Osteocyte (in vitro differentiated cells): ENCODE results near the gene ACKR2. TPM values are rescaled to one million over a fixed set of nuclear protein-coding genes. Genes with fewer than 3 reads are reported as not detected.

Source experiments
- DNase-seq: peaks from one replicate; pipeline ENCODE4 v3.0.0; 2021; ENCODE audit warnings: mixed read lengths; ENCODE audit not compliant: unreplicated experiment; ENCODE audit errors: extremely low spot score
- H3K27ac Mint-ChIP-seq: one replicate; pipeline ENCODE4 v1.8.0; 2021; ENCODE audit warnings: mild to moderate bottlenecking, mixed read lengths; ENCODE audit not compliant: unreplicated experiment
- H3K27me3 Mint-ChIP-seq: one replicate; pipeline ENCODE4 v1.8.0; 2021; ENCODE audit warnings: mixed read lengths; ENCODE audit not compliant: unreplicated experiment
- H3K36me3 Mint-ChIP-seq: one replicate; pipeline ENCODE4 v1.8.0; 2021; ENCODE audit warnings: mixed read lengths; ENCODE audit not compliant: unreplicated experiment
- H3K4me1 Mint-ChIP-seq: one replicate; pipeline ENCODE4 v1.8.0; 2021; ENCODE audit warnings: mixed read lengths; ENCODE audit not compliant: unreplicated experiment
- H3K4me3 Mint-ChIP-seq: one replicate; pipeline ENCODE4 v1.8.0; 2021; ENCODE audit warnings: mild to moderate bottlenecking, moderate library complexity, mixed read lengths; ENCODE audit not compliant: unreplicated experiment
- H3K9me3 Mint-ChIP-seq: one replicate; pipeline ENCODE4 v1.8.0; 2021; ENCODE audit warnings: mixed read lengths; ENCODE audit not compliant: unreplicated experiment
- CTCF ChIP-seq: fragments of 200-600 bp; sonication (generic); IDR thresholded peaks from 2 replicates; pipeline ENCODE4 v1.5.0; 2021; ENCODE audit warnings: antibody characterized with exemption, mild to moderate bottlenecking, moderate library complexity
- total RNA-seq: library from RNA; stranded (reverse); gene quantifications from 2 replicates; pipeline ENCODE4 v1.2.1, GENCODE V29; 2021

The ACKR2 gene
- total RNA-seq, 1 donor from 2014 or later: 0.19 TPM

GRCh38 chr3:42795621-42796181 lies 13.5 kb upstream of the ACKR2 start:
- H3K27ac Mint-ChIP-seq: no peak overlapping the region
- H3K4me3 Mint-ChIP-seq: no peak overlapping the region
- no peaks in the 10 kb centered on the region for H3K27me3 Mint-ChIP-seq
- H3K4me1 Mint-ChIP-seq: peaks cover 4% of the 10 kb centered on the region
- no peak for TF ChIP-seq CTCF
- no peaks in the 10 kb centered on the region for H3K9me3 Mint-ChIP-seq
- DNase-seq: no peak
- peaks cover 12% of the 10 kb centered on the region for H3K36me3 Mint-ChIP-seq

GRCh38 chr3:42796332-42796885 lies 12.8 kb upstream of the ACKR2 start:
- no peak overlapping the region for H3K27ac Mint-ChIP-seq
- DNase-seq: no peak
- H3K4me3 Mint-ChIP-seq: no peak overlapping the region
- no peaks in the 10 kb centered on the region for H3K27me3 Mint-ChIP-seq
- peaks cover 6% of the 10 kb centered on the region for H3K4me1 Mint-ChIP-seq
- TF ChIP-seq CTCF: no peak
- no peaks in the 10 kb centered on the region for H3K9me3 Mint-ChIP-seq
- peaks cover 12% of the 10 kb centered on the region for H3K36me3 Mint-ChIP-seq

- no peaks in the 10 kb centered on the region for H3K9me3 Mint-ChIP-seq
- no peak for DNase-seq
- H3K27me3 Mint-ChIP-seq: no peaks in the 10 kb centered on the region
- H3K4me3 Mint-ChIP-seq: no peak overlapping the region
- peaks cover 2% of the 10 kb centered on the region for H3K36me3 Mint-ChIP-seq
- H3K4me1 Mint-ChIP-seq: peaks cover 23% of the 10 kb centered on the region
- TF ChIP-seq CTCF: no peak
- no peak overlapping the region for H3K27ac Mint-ChIP-seq
Observed at GRCh38 chr3:42799376-42799775, 9.9 kb upstream of the ACKR2 start.

- H3K4me3 Mint-ChIP-seq: no peak overlapping the region
- no peak overlapping the region for H3K27ac Mint-ChIP-seq
- no peaks in the 10 kb centered on the region for H3K9me3 Mint-ChIP-seq
- no peak for TF ChIP-seq CTCF
- H3K27me3 Mint-ChIP-seq: peaks cover under 1% of the 10 kb centered on the region
- no peak for DNase-seq
- peaks cover 2% of the 10 kb centered on the region for H3K36me3 Mint-ChIP-seq
- peaks cover 27% of the 10 kb centered on the region for H3K4me1 Mint-ChIP-seq
Observed at GRCh38 chr3:42800251-42800650, 9.0 kb upstream of the ACKR2 start.

- H3K36me3 Mint-ChIP-seq: peaks cover 2% of the 10 kb centered on the region
- no peak for TF ChIP-seq CTCF
- H3K27ac Mint-ChIP-seq: no peak overlapping the region
- H3K4me3 Mint-ChIP-seq: no peak overlapping the region
- H3K4me1 Mint-ChIP-seq: peaks cover 31% of the 10 kb centered on the region
- no peak for DNase-seq
- no peaks in the 10 kb centered on the region for H3K9me3 Mint-ChIP-seq
- H3K27me3 Mint-ChIP-seq: peaks cover 10% of the 10 kb centered on the region
Observed at GRCh38 chr3:42801048-42801620, 8.1 kb upstream of the ACKR2 start.
